CD4-positive, alpha-beta T cell treated with Interleukin-10 for 1 hour (primary cell): ENCODE results near the gene SLC38A9.
"Not testable (repeated sequence)": the region's sequence is repeated elsewhere in the genome, so short reads cannot be mapped to it uniquely, and the experiment has no call there.

ENCODE experiments used
- DNase-seq: peaks from one replicate; pipeline ENCODE4 v3.0.0-alpha.2; 2020

SLC38A9 gene

DNA sequence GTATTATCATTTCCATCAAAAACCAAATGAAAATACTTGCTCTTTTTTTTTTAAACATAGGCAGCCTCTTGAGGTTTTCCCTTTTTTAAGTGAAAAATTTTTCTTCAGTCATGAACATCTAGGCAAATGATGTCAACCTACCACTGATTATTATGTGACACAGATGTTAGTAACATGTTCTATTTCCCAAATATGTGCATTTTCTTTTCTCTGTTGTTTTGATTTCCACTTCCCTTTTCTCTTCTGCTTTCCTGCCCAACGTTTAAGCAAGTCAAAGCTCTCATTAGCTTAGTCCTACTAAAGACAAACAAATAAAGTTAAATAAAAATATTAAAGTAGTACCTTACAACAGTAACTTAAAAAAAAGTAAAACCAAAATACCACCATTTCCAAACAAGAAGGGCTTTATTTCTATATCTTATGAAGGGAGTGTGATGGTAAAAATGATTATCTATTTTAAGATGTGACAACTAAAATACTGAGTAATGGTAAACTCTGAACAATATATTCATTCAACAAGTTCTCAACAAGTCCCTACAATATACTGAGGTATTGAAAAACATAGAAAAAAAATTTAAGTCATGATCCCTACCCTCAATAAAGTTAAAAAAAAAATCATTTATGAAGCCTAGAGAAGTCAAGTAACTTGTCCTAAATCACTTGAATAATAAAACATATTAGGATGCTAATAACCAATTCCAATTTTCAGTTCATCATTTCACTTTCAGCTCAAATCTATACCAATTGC is 9.4 kb downstream of the SLC38A9 start:
- no peak for DNase-seq

DNA sequence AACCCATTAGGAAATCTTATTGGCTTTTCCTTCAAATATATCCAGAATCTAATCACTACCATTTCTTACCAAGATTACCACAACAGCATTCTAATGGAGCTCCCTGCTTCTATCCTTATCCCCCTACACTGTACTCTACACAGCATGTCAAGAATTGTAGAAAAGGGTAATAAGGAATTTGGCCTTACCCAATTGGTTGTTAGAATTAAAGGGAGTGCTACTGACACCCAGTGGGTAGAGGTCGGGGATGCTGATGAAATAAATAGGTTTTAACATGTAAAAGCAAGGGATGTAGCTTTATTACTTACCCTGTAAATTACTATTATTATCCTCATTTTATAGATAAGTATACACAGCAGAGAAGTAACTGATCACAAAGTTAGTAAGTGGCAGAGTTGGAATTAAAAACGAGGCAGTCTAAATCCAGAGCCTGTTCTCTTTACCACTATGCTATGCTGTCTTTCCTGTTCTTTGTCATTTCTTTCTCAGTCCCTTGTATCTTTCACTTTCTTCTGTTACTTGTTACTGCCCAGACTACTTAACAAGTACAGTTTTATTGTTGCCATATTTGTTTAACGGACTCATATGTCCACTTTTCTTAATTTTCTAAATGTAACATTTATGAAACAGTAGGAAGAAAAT is 10.5 kb downstream of the SLC38A9 start:
- DNase-seq = no peak

DNA sequence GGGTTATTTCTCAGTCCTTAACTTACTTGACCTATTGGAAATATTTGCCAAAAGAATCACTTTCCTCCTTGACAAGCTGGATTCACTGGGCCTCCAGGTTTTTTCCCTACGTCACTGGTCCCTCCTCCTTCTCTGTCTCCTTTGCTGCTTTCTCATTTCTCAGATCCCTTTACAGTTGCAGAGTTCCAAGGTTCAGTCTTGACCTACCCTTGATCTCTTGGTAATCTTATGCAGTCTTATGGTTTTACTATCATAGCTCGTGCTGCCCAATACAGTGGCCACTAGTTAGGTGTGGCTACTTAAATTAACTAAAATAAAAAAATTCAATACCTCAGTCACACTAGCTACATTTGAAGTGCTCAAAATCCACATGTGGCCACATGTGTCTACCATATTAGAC is 11.4 kb downstream of the SLC38A9 start:
- DNase-seq = no peak

DNA sequence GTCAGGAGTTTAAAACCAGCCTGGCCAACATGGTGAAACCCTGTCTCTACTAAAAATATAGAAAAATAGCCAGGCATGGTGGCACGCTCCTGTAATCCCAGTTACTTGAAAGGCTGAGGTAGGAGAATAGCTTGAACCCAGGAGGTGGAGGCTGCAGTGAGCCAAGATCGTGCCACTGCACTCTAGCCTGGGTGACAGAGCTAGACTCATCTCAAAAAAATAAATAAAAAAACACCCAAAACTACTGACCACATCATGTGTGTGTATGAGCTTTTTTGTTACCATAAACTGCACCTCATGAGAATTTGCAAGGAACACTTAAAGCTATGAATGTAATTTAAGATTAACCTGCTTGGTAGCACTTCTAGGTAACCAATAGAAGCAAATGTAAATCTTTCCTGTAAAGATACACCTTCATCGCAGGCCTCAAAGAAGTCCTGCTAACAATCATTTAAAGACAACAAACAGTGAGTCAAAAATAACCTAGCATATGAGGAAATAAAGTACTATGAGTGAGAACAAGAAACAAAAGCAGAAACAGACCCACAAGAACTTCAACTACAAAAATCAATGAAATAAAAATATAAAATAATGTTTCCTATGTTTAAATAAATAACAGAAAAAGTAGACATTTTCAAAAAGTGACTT is 13.0 kb downstream of the SLC38A9 start:
- no peak for DNase-seq

DNA sequence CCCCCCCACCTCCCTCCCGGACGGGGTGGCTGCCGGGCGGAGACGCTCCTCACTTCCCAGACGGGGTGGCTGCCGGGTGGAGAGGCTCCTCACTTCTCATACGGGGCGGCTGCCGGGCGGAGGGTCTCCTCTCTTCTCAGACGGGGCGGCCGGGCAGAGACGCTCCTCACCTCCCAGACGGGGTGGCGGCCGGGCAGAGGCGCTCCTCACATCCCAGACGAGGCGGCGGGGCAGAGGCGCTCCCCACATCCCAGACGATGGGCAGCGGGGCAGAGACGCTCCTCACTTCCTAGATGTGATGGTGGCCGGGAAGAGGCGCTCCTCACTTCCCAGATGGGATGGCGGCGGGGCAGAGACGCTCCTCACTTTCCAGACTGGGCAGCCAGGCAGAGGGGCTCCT is 15.4 kb downstream of the SLC38A9 start:
- DNase-seq = not testable (repeated sequence)

DNA sequence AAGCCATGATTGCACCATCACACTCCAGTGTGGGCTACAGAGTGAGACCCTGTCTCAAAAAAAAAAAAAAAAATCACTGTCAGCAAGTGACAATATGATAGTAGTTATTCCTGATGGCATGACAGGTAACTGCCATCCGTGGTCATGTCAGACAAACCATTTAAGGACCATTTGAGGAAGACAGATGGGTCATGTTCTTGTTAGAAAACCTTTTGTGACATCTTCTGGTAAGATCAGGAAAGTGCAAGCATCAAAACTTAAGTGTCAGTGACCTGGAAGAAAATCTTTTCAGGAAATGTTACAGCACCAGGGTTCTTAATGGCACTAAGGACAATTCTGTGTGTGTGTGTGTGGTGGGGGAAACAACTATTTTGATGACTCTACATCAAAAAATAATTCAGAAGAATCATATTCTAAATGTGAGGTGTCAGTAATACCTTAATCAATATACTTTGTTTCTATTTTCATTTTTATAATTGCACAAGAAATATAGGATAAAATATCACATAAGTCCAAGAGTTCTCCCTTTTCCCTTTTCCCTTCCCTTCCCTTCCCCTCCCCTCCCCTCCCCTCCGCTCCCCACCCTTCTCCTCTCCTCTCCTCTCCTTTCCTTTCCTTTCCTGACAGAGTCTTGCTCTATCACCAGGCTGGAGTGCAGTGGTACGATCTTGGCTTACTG is 17.8 kb downstream of the SLC38A9 start:
- DNase-seq = no peak

DNA sequence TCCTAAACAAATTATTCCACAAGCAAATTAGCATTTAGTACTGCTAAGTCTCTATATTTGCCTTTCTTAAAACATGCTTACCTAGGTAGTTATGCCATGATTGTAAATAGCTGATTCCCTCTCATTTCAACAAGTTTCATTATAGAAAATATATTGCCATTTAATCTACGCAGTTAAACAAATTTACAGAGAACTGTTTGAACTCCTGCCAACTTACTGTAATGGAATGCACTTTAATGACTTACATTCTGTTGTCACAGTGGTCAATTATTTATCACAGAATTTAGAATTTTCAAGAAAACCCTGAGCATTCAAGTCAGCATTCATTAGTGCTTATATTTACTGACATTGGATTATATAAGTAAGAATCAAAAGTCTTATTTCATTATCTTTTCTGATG is 19.6 kb downstream of the SLC38A9 start:
- DNase-seq = no peak

DNA sequence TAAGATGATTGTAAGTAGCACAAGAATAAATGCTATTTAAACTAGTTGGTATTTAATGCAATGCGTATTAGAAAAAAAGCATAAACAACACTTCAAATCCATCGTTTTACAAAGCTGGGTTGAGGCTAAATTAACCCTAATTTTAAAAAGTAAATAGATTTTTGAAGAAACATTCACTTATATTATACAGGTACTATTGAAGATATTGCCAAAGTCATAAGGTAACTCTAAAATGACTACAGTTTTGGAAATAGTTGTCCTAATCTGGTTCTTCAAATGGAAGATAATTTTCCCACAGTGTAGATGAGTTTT is 20.1 kb downstream of the SLC38A9 start:
- DNase-seq = no peak

DNA sequence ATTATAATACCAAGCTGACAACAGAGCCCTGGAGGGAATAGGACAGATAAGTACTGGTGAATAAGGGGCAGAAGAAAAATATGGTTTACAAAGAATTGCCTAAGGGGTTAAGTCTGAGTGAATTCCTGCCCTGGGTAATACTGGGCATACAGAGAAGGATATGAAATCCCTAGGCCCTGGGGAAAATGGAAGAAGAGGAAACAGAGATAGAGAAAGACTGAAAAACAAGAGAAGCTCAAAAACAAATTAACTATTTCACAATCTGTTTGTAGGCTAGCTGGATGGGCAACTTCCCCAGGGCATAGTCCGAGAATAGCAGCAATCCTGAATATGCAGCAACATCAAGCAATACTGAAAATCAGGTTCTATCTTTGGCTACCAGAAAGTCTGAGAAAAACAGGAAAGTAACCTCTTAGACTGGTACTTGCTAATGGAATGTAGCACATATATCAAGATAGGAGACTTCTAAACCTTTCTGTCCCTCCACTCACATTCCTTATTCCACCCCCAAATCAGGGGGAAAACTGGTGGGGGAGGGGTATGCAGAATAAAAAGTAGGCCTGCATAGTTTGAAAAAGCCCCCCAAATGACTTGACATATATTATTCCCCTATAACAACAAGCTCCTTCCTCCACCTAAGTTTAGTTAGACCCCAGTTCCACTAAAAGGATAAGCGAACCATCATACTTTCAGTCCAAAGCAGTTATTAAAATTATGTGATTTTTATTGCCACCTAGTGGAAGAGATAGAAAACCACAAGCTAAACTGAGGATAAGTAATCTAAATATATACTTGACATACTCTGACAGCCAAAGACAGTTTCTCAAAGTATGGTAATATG is 20.6 kb downstream of the SLC38A9 start:
- DNase-seq = peak; percentile 44

DNA sequence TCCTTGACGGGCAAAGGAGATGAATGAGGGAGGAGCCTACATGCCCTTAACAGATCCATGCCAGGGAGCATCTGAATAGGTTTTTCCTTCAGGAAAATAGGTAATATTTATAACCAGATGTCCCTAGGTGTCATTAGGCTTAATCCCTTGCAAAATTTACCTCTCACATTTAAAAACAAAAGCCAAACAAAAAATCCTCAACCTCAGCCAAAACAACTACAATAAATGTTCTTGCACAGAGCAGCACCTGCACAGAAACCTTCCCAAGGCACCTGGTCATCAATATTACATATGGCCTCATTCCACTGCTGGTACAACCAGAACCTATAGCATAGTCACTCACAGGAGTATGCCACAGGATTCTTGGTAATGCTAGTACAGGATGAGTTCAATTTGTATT is 30.1 kb downstream of the SLC38A9 start:
- DNase-seq = no peak

DNA sequence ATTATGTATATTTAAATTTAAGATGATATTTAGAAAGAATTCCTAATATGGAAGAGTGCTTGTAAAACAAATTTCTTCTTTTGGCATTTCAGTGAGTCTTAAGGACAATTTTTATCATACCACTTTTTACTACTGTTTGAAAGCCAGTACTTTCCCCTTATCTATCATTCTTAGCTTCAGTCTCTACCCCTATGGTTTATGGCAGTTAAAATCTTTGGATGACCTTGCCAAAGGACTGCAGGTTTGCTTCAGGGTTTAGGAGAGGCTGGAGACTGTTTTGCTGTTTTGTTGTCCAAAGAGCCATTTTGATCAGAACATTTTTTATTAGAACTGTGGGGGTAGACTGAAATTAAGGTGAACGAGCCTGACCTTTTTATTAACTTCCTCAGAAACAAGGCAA is 30.8 kb downstream of the SLC38A9 start:
- no peak for DNase-seq

DNA sequence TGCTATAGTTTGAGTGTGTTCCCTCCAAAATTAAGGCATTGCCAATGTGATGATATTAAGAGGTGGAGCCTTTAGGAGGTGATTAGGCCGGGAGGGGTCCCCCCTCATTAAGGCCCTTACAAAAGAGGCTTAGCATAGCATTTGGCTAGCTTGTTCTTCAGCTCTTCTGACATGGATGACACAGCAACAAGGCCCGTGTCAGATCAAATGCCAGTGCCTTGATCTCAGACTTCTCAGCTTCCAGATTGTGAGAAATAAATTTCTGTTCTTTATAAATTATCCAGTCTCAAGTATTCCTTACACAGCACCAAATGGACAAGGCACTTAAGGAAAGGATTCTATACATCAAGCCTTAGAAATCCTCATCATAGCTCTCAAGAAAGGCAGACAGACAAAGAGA is 31.8 kb downstream of the SLC38A9 start:
- DNase-seq = no peak

DNA sequence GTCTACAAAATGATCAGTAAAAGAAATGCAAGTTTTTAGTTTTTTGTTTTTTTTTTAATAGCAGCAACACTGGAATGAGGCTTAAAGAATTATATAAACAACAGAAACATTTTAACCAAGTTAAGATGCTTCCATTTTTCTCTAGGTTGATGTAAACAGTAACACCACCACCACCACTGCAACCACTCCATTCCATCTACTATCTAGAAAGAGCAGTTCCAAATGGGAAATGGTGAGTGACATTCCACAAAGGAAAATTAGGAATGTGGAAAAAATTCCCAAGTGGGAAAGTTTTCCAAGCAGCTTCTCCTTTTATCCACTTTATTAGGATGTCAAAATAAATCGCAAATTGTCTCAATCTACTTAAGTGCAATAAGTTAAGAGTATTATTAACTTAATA is 32.6 kb downstream of the SLC38A9 start:
- DNase-seq = no peak

DNA sequence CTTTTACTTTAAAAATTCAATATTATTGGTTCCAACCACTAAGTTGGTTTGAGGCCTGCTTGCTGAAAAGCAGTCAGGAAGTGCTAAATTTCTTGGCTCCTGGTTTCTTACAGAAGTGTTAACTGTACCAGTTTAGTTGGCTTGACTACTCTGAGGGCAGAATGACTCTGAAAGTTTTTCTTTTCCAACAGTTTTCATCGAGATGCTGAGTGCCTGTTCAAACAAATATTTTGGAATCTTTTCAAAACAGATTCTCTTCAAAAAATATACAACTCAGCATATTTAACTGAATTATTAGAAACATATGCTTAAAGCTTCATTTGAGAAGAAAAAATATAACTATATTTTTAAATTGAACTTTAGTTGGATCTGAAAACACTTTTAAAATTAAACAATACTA is 37.0 kb downstream of the SLC38A9 start:
- DNase-seq = no peak

DNA sequence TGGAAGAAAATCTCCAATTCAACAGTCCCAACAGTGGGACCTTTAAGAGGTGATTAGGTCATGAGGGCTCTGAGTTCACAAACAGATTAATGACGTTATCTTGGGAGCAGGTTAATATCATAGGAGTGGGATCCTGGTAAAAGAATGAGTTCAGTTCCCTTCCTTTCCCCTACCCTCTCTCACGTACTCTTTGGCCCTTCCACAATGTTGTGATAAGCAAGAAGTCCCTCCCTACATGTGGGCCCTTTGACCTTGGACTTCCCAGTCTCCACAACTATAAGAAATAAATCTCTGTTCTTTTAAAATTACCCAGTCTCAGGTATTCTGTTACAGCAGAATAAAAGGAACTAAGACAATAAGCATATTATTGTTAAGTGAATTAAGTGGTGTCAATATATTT is 37.8 kb downstream of the SLC38A9 start:
- DNase-seq = no peak

DNA sequence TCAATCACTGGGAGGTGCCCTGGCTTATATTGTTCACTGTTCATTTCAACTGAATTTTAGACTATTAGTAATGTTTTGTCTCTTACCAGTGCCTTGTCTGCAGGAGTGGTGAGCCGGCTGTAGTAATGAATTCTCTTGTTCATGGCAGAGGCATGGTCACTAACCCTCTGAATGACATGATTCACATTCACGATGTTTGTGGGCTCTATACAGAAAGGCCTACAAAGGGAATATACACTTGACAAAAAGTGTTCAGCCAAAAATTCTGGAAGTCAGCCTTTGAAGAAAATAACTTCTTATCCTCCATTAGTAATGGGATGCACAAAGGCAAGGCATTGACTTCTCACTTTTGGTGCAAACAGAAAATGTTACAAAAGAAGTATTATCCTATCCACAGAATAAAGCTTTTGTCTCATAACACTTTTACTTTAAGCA is 39.6 kb downstream of the SLC38A9 start:
- no peak for DNase-seq

DNA sequence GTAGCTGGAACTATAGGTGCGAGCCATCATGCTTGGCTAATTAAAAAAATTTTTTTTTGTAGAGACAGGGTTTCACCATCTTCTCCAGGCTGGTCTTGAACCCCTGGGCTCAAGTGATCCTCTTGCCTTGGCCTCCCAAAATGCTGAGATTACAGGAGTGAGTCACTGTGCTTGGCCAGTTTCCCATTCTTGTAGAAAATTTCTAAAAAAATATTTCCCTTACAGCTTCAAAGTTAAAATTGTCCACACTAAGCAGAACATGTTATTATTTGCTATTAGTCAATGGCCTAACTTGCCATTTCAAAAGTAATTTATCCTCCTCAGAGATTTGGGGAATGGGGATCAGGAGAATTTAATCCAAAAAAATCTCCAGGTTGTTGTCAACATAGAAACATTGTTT is 40.1 kb downstream of the SLC38A9 start:
- no peak for DNase-seq

DNA sequence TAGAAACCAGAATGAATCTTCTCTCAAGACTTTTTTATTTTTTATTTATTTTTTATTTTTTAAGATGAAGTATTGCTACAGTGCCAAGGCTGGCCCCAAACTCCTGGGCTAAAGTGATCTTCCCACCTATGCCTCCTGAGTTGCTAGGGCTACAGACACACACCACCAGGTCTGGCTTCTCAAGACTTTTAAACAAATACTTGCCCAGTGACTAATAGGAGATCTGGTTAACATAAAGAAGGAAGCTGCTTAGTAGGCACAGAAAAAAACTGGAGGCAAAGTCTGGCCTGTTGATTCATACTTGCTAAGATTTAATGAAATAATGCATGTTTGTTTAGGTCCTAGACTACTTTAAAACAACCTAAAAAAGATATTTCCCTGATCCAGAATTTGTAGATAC is 43.8 kb downstream of the SLC38A9 start:
- DNase-seq = no peak

DNA sequence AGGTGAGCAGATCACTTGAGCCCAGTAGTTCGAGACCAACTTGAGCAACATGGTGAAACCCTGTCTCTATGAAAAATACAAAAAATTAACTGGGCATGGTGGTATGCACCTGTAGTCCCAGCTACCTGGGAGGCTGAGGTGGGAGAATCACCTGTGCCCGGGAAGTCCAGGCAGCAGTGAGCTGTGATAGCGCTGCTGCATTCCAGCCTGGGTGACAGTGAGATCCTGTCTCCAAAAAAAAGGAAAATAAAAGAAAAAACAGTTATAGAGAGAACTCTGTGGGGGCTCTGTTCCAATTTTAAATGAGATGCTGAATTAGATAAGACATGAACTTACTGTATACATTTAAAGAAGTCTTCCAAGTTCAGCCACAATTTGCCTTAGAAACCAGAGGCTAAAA is 44.2 kb downstream of the SLC38A9 start:
- no peak for DNase-seq

DNA sequence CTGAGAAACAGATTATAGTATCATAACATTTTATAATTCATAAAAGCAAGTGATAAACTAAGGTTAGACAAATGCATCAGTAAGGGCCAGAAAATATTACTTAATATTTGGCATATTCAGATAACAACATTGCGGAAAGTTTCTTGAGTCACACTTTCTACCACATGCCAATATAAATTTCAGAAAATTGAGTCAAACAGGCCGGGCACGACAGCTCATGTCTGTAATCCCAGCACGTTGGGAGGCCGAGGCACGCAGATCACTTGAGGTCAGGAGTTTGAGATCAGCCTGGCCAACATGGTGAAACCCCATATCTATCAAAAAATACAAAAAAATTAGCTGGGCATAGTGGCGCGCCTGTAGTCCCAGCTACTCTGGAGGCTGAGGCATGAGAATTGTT is 47.1 kb downstream of the SLC38A9 start:
- no peak for DNase-seq

DNA sequence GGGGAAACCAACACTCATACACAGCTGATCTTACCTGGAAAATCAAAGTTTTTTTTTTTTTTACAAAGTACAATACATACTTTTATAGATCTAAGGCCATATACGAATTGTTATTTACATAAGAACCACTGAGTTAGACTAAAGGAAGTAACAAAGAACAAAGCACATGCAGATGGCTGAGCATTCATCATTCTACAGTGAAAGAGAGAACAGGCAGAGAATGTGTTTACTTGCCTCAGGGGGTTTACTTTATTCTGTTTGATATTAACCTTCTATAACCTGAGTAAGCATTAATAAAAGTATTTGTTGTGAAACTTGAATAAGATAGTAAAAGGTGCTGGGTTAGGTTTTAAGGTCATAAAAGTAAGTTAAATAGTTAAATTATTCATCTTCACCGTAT is 54.7 kb downstream of the SLC38A9 start:
- no peak for DNase-seq

DNA sequence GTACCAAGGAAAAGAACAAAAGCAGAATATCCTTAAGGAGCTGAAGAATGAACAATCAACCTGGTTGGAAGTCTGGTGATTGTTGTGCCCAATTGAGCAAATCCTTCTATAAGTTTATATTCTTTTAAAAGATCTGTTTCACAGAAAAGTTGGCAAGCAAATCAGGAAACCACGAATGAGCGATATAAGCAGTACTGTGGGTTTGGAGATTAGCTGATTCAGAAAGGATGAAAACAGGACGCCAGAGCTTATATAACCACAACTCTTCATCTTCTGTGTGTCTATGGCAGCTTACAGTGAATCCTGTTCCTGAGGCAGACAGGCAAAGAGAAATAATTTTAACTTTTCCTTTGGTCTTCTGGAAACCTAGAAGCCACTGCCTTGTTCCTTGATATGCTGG is 61.7 kb downstream of the SLC38A9 start:
- peak; percentile 14 for DNase-seq

DNA sequence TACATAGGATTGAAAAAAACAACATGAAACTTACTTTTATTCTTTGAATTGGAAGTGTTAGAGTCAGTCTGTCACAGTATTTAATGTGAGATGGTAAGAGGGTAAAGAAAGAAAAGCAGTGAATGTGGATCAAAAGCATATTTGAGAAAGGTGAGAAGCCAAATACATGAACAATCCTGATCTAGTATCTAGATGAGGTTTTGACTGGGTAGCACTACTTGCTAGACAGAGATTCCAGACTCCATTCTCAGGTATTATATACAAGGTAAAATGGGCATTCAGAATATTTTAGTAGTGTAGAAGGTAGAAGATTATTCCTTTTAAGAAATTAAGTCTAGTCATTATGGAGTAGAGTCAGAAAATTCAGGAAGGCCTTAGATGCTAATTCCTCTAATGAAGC is 62.2 kb downstream of the SLC38A9 start:
- no peak for DNase-seq
